GM12878 (cell line): ENCODE data around the gene TAB2. TPM values are rescaled to one million over a fixed set of nuclear protein-coding genes. Genes with fewer than 3 reads are reported as not detected.
A peak's percentile ranks its signal among the peaks of the same experiment; 100 is the strongest.

ENCODE experiments used
- ATF2 ChIP-seq: IDR thresholded peaks from 2 replicates; pipeline ENCODE4 v1.6.1; 2012; ENCODE audit warnings: low read length, inconsistent platforms
- ATF3 ChIP-seq: IDR thresholded peaks from 2 replicates; pipeline ENCODE4 v1.6.1; 2011; ENCODE audit warnings: low read depth, mild to moderate bottlenecking, low read length, moderate library complexity, borderline replicate concordance; ENCODE audit errors: extremely low read depth
- BCLAF1 ChIP-seq: fragments of 450-650 bp; IDR thresholded peaks from 2 replicates; pipeline ENCODE4 v1.6.1; 2017; ENCODE audit warnings: antibody characterized with exemption, mild to moderate bottlenecking, moderate library complexity
- BMI1 ChIP-seq: fragments of 450-650 bp; IDR thresholded peaks from 2 replicates; pipeline ENCODE4 v1.6.1; 2016; ENCODE audit warnings: mild to moderate bottlenecking, moderate library complexity, borderline replicate concordance
- CHD1 ChIP-seq: IDR thresholded peaks from 2 replicates; pipeline ENCODE4 v1.6.1; 2012; ENCODE audit warnings: low read depth, low read length, improper control_type of control experiment
- JUND ChIP-seq: IDR thresholded peaks from 2 replicates; pipeline ENCODE4 v1.6.1; 2012; ENCODE audit warnings: low read depth, mild to moderate bottlenecking, low read length, improper control_type of control experiment, moderate library complexity
- KDM1A ChIP-seq: fragments of 200-600 bp; sonication (generic); IDR thresholded peaks from 2 replicates; pipeline ENCODE4 v1.6.1; 2016; ENCODE audit warnings: borderline replicate concordance
- LARP7 ChIP-seq: fragments of 450-650 bp; IDR thresholded peaks from 2 replicates; pipeline ENCODE4 v1.6.1; 2017; ENCODE audit warnings: mild to moderate bottlenecking
- MLLT1 ChIP-seq: fragments of 450-650 bp; IDR thresholded peaks from 2 replicates; pipeline ENCODE4 v1.6.1; 2016; ENCODE audit warnings: mild to moderate bottlenecking
- PAX5 ChIP-seq: IDR thresholded peaks from 2 replicates; pipeline ENCODE4 v1.6.1; 2011; ENCODE audit warnings: low read depth, low read length, borderline replicate concordance
- POLR2A ChIP-seq: IDR thresholded peaks from 2 replicates; pipeline ENCODE4 v1.6.1; 2011; ENCODE audit warnings: low read depth, mild to moderate bottlenecking, low read length
- POLR2AphosphoS2 ChIP-seq: IDR thresholded peaks from 2 replicates; pipeline ENCODE4 v1.6.1; 2011; ENCODE audit warnings: low read depth, mild to moderate bottlenecking, low read length, improper control_type of control experiment, moderate library complexity
- RELB ChIP-seq: fragments of 450-650 bp; IDR thresholded peaks from 2 replicates; pipeline ENCODE4 v1.6.1; 2017; ENCODE audit warnings: low read depth, mild to moderate bottlenecking, moderate library complexity
- SMARCA5 ChIP-seq: fragments of 450-650 bp; IDR thresholded peaks from 2 replicates; pipeline ENCODE4 v1.6.1; 2017; ENCODE audit warnings: mild to moderate bottlenecking
- SMC3 ChIP-seq: IDR thresholded peaks from 2 replicates; pipeline ENCODE4 v1.6.1; 2011; ENCODE audit warnings: low read length, improper control_type of control experiment, borderline replicate concordance
- USF2 ChIP-seq: IDR thresholded peaks from 2 replicates; pipeline ENCODE4 v1.6.1; 2011; ENCODE audit warnings: low read depth, low read length, improper control_type of control experiment, borderline replicate concordance
- YY1 ChIP-seq: IDR thresholded peaks from 2 replicates; pipeline ENCODE4 v1.6.1; 2011; ENCODE audit warnings: low read depth, mild to moderate bottlenecking, low read length
- ZBTB40 ChIP-seq: fragments of 450-650 bp; IDR thresholded peaks from 2 replicates; pipeline ENCODE4 v1.6.1; 2016; ENCODE audit warnings: mild to moderate bottlenecking, moderate library complexity, borderline replicate concordance
- polyA plus RNA-seq, 11 experiments: library from polyadenylated mRNA; depleted of rRNA in 4 of 11; unstranded in 6 of 11; stranded (reverse) in 5 of 11; fragments of >200 nt; fragmentation: Nextera tagmentation in 4 of 11; fragmentation: Illumina TruSeq in 1 of 11; extraction: Ambion mirVana in 4 of 11; extraction: Trizol in 1 of 11; gene quantifications; 1 replicate in 1 of 11; 2 replicates in 10 of 11; pipeline versions ENCODE4 v1.2.1 to v1.2.3, GENCODE V29; 2011 to 2016; ENCODE audit warnings: inconsistent platforms in 2 of 11, missing spikeins in 2 of 11, low read depth in 1 of 11
- total RNA-seq, 4 experiments: library from RNA; depleted of rRNA in 3 of 4; stranded (reverse); fragments of >200 nt in 3 of 4; fragmentation: Illumina TruSeq in 1 of 4; extraction: Trizol in 1 of 4; gene quantifications; 2 replicates each; pipeline versions ENCODE4 v1.2.1 to v1.2.3, GENCODE V29; 2013 to 2021

Gene TAB2
- total and polyA plus RNA-seq, 10 of the 15 experiments (the other 5 are each of a cell fraction or from before 2014, with no cell fraction given), result 8.9 to 66.3 (median 23.0) TPM

- no peak for TF ChIP-seq ZBTB40
- TF ChIP-seq LARP7, result no peak
- no peak for TF ChIP-seq USF2
- no peak for TF ChIP-seq SMARCA5
- no peak for TF ChIP-seq BMI1
- no peak for TF ChIP-seq POLR2AphosphoS2
- TF ChIP-seq YY1, result no peak
- TF ChIP-seq KDM1A, result no peak
- TF ChIP-seq PAX5, result no peak
- TF ChIP-seq SMC3, result no peak
- TF ChIP-seq ATF2, result 0 out of 2 replicates have a peak, but pooled peaks have one; percentile 26
- no peak for TF ChIP-seq ATF3
- TF ChIP-seq POLR2A, result no peak
- no peak for TF ChIP-seq CHD1
- no peak for TF ChIP-seq JUND
- peak; percentile 66 for TF ChIP-seq RELB
- no peak for TF ChIP-seq BCLAF1
- TF ChIP-seq MLLT1, result no peak
Observed at GRCh38 chr6:149438855-149439254, 121.3 kb downstream of the TAB2 start (continued).
